Common myeloid progenitor, CD34-positive (primary cell): ENCODE results near the gene FBXO8.
A peak's percentile ranks its signal among the peaks of the same experiment; 100 is the strongest.

Experiments used
- CTCF ChIA-PET: fragments of 350-600 bp; sonication (Branson Sonifier 250); formaldehyde crosslinking; loops from one replicate; lab custom pipeline; 2021; ENCODE audit warnings: antibody characterized with exemption; lab: Charles Lee
- POLR2A ChIA-PET: fragments of 350-600 bp; sonication (Branson Sonifier 250); formaldehyde crosslinking; loops from one replicate; lab custom pipeline; 2021; ENCODE audit warnings: antibody characterized with exemption; lab: Charles Lee
- DNase-seq, 3 donors: peaks; one replicate each; pipeline versions ENCODE4 v3.0.0 to v3.0.0-alpha.2; 2013
- H3K27ac ChIP-seq, 2 experiments: 1 replicate in 1 of 2; 2 replicates in 1 of 2; pipeline ENCODE4 v1.7.0; 2013; ENCODE audit warnings: inconsistent platforms in 2 of 2, low read length in 2 of 2, mild to moderate bottlenecking in 2 of 2, low read depth in 1 of 2, moderate library complexity in 1 of 2; ENCODE audit not compliant: severe bottlenecking in 2 of 2, insufficient read depth in 1 of 2, poor library complexity in 1 of 2
- H3K27me3 ChIP-seq, 5 experiments: replicated peaks in 2 of 5; 1 replicate in 3 of 5; 2 replicates in 2 of 5; pipeline versions ENCODE4 v1.6.1 to v1.7.0; 2013; ENCODE audit warnings: low read length in 4 of 5, mild to moderate bottlenecking in 2 of 5, moderate library complexity in 2 of 5, inconsistent platforms in 1 of 5; ENCODE audit not compliant: insufficient read depth in 5 of 5, control insufficient read depth in 4 of 5
- H3K36me3 ChIP-seq, 4 experiments: 1 replicate in 2 of 4; 2 replicates in 2 of 4; pipeline versions ENCODE4 v1.6.1 to v1.7.0; 2013; ENCODE audit warnings: low read length in 3 of 4, control low read depth in 1 of 4, mild to moderate bottlenecking in 1 of 4; ENCODE audit not compliant: control insufficient read depth in 4 of 4, insufficient read depth in 4 of 4
- H3K4me1 ChIP-seq, 4 experiments: 1 replicate in 3 of 4; 2 replicates in 1 of 4; pipeline versions ENCODE4 v1.6.1 to v1.7.1; 2013; ENCODE audit warnings: low read length in 3 of 4, mild to moderate bottlenecking in 3 of 4, control low read depth in 1 of 4, inconsistent platforms in 1 of 4, moderate library complexity in 1 of 4; ENCODE audit not compliant: control insufficient read depth in 4 of 4, insufficient read depth in 4 of 4; ENCODE audit errors: control extremely low read depth in 1 of 4
- H3K4me3 ChIP-seq, 7 experiments: 1 replicate in 4 of 7; 2 replicates in 3 of 7; pipeline versions ENCODE4 v1.5.1 to v1.7.0; 2013; ENCODE audit warnings: mild to moderate bottlenecking in 7 of 7, low read length in 6 of 7, moderate library complexity in 6 of 7, inconsistent platforms in 2 of 7, low read depth in 2 of 7, control low read depth in 1 of 7; ENCODE audit not compliant: insufficient read depth in 4 of 7, control insufficient read depth in 1 of 7; ENCODE audit errors: extremely low read depth in 1 of 7
- H3K9me3 ChIP-seq, 5 experiments: 1 replicate in 4 of 5; 2 replicates in 1 of 5; pipeline versions ENCODE4 v1.6.1 to v1.7.1; 2013; ENCODE audit warnings: low read length in 4 of 5, mild to moderate bottlenecking in 2 of 5, inconsistent platforms in 1 of 5, low read depth in 1 of 5, moderate library complexity in 1 of 5; ENCODE audit not compliant: control insufficient read depth in 4 of 5, insufficient read depth in 2 of 5; ENCODE audit errors: control extremely low read depth in 1 of 5
- WGBS: methylation state at CpG from one replicate; pipeline ENCODE4 v1.1.5; 2013; ENCODE audit not compliant: insufficient coverage; 5-methylcytosine and 5-hydroxymethylcytosine counted together

FBXO8 gene

DNA sequence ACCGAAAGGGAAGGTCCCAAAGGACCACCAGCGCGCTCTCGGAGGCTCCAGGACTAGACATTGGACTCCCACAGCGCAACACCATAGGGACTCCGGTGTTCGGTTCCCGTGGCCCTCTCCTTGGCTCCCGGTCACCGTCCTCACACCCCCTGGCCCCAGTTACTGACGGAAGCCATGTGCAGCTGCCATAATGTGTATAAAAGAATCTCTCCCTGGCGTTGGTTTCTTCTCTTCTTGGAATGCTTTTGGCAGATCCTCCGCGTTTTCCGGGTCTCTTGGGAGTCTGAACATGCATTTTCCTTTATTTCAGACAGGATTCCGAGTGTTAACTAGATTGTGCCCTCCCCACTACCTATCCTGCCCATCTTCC, 69.8 kb downstream of the FBXO8 start:
- Histone ChIP-seq H3K27me3 (peaks cover 54 to 100% (median 69%) of the 10 kb centered on the region in 5 experiments), H3K27ac (no peak overlapping the region), H3K9me3 (peaks cover 0 to 7% (median 0%) of the 10 kb centered on the region in 5 experiments), H3K4me3 (no peak overlapping the region), H3K4me1 (peaks cover 0 to 28% (median 20%) of the 10 kb centered on the region in 4 experiments), H3K36me3 (no peaks in the 10 kb centered on the region)
- ChIA-PET POLR2A (no interaction called here), CTCF (no interaction called here)
- DNase-seq = no peak
- WGBS = 10% methylated on average over 16 of the region's 16 CpGs

DNA sequence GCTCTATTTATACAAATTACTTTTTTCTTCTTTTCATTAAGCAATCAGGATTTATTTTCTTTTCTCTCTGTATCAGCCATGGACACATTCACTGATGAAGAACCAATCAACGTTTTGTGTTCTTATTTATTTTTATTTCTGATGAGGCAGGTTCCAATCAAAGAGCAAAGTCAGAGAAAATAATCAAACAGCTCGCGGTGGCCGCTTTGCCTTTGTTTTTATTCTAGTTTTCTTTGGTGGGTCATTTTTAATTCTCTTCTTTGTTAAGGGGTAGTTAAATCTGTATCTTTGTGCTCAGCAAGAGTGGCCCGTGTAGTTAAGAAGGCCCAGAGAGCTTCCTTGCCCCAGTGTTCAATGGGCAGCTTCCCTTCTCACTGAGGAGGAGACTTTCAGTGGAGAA, 71.4 kb downstream of the FBXO8 start:
- Histone ChIP-seq H3K4me1 (peaks cover 0 to 14% (median 8%) of the 10 kb centered on the region in 4 experiments), H3K36me3 (no peaks in the 10 kb centered on the region), H3K9me3 (peaks cover 0 to 7% (median 0%) of the 10 kb centered on the region in 5 experiments), H3K27me3 (peaks cover 47 to 100% (median 62%) of the 10 kb centered on the region in 5 experiments), H3K4me3 (no peak overlapping the region), H3K27ac (no peak overlapping the region)
- 0% methylated on average over 1 of the region's 5 CpGs for WGBS
- no peak for DNase-seq
- ChIA-PET POLR2A (no interaction called here), CTCF (interaction anchor here (1.0 to 1.9 kb wide), 4 partner anchors 8 to 15 kb away, joined by 3 to 6 read pairs (median 5); no protein-coding TSS in a partner anchor)

DNA sequence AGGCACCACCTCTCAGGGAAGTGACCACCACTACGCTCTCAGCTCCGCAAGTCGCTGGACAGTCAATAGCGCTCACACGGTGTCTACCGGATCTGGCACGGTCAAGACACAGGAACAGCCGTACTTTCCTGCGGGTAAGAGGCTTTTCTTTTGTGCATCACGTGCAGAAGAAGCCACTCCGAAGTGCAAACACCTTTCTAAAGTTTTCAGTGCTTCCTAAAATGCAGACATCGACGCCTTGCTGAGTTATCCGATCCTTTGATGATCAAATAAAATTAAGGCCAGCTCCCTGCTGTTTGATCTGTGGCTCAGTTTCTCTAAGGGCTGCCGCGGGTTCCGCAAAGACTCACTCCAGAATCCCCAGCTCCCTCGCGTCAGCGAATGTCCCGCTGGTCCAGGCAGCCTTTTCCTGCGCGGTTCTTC, 71.8 kb downstream of the FBXO8 start:
- Histone ChIP-seq H3K36me3 (no peaks in the 10 kb centered on the region), H3K27ac (no peak overlapping the region), H3K4me3 (no peak overlapping the region), H3K27me3 (peaks cover 44 to 100% (median 61%) of the 10 kb centered on the region in 5 experiments), H3K9me3 (peaks cover 0 to 7% (median 0%) of the 10 kb centered on the region in 5 experiments), H3K4me1 (peaks cover 0 to 14% (median 5%) of the 10 kb centered on the region in 4 experiments)
- 4% methylated on average over 23 of the region's 23 CpGs for WGBS
- CTCF ChIA-PET = interaction anchor here (1.0 to 1.9 kb wide), 4 partner anchors 8 to 15 kb away, joined by 3 to 6 read pairs (median 5); no protein-coding TSS in a partner anchor
- DNase-seq = no peak
- POLR2A ChIA-PET = no interaction called here

DNA sequence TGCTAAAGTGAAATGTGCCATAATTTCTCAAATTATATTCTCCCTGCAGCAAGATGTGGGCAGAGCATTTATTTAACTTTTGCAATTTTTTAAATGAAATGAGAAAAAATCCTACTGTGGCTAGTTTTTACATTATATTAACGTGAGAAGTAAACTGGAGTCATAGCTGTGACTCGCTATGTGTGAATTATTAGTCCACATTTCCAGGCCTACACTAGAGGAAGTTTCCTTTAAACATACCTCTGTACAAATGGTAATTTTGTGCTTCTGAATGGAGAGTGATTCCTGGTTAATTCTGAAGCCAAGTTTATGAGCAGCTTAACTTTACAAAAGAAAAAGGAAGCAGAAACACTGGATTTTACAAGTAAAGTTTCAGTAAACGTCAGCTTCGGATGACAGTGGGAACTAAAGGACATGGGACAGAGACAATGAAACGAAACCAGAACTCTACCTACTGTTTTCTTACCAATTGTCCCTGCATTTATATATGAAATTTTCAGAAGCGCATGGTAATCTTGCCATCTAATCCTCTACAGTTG, 72.4 kb downstream of the FBXO8 start:
- peaks cover 0 to 14% (median 5%) of the 10 kb centered on the region in 4 experiments for H3K4me1 ChIP-seq
- peaks cover 38 to 100% (median 63%) of the 10 kb centered on the region in 5 experiments for H3K27me3 ChIP-seq
- no peak for DNase-seq
- POLR2A ChIA-PET = no interaction called here
- H3K9me3 ChIP-seq = peaks cover 0 to 7% (median 0%) of the 10 kb centered on the region in 5 experiments
- CTCF ChIA-PET = interaction anchor here (1.0 to 1.9 kb wide), 4 partner anchors 9 to 16 kb away, joined by 3 to 6 read pairs (median 5); no protein-coding TSS in a partner anchor
- H3K36me3 ChIP-seq = no peaks in the 10 kb centered on the region
- H3K4me3 ChIP-seq = no peak overlapping the region
- 38% methylated on average over 1 of the region's 6 CpGs for WGBS
- no peak overlapping the region for H3K27ac ChIP-seq

DNA sequence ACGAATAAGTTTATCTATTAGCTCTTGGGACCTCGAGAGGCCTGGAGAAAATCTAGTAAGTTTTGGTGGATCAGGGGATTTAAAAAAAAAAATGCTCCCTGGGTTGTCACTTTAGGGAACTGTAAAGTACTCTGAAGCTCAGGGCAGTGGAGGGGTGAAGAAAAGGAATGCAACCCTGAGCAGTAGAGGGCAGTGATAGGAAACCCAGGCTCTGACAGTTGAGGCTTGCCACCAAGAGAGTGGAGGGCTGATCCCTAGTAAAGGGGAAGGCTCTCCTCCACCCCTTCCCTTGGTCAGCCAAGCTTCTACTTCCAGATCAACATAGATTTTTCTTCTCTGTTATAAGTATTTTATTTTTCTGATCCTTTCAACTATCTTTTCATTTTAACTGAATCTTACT, 73.1 kb downstream of the FBXO8 start:
- no peak overlapping the region for H3K4me3 ChIP-seq
- POLR2A ChIA-PET = no interaction called here
- no peaks in the 10 kb centered on the region for H3K36me3 ChIP-seq
- CTCF ChIA-PET = interaction anchor here (0.6 to 1.8 kb wide), 2 partner anchors 9 to 95 kb away, joined by 3 to 6 read pairs; no protein-coding TSS in a partner anchor
- H3K27me3 ChIP-seq = peaks cover 32 to 97% (median 61%) of the 10 kb centered on the region in 5 experiments
- peaks cover 0 to 7% (median 0%) of the 10 kb centered on the region in 5 experiments for H3K9me3 ChIP-seq
- peaks cover 0 to 14% (median 5%) of the 10 kb centered on the region in 4 experiments for H3K4me1 ChIP-seq
- H3K27ac ChIP-seq = no peak overlapping the region
- WGBS = 14% methylated on average over 1 of the region's 2 CpGs
- DNase-seq = no peak

DNA sequence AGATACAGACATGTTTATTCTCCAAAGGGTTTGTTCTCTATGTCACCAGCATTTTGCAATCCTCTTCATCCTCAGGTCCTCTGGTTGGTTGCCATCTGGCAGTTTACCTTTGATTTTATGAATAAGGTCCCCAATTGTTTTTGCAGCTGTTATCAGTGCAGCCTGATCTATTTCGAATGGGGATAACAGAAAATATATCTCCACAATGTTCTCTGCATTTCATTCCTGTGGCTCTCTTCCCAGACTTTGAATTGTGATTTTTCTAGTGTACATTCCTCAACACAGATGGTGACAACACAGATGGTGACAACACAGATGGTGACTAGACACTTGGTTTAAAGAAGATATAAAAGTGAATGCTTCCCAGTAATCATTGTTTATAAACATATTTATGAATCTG, 74.1 kb downstream of the FBXO8 start:
- peaks cover 37 to 97% (median 65%) of the 10 kb centered on the region in 5 experiments for H3K27me3 ChIP-seq
- CTCF ChIA-PET = no interaction called here
- DNase-seq = no peak
- POLR2A ChIA-PET = no interaction called here
- peaks cover 0 to 3% (median 0%) of the 10 kb centered on the region in 5 experiments for H3K9me3 ChIP-seq
- H3K4me1 ChIP-seq = peaks cover 0 to 8% (median 2%) of the 10 kb centered on the region in 4 experiments
- 71% methylated on average over 1 of the region's 1 CpG for WGBS
- no peaks in the 10 kb centered on the region for H3K36me3 ChIP-seq
- H3K27ac ChIP-seq = no peak overlapping the region
- H3K4me3 ChIP-seq = no peak overlapping the region

DNA sequence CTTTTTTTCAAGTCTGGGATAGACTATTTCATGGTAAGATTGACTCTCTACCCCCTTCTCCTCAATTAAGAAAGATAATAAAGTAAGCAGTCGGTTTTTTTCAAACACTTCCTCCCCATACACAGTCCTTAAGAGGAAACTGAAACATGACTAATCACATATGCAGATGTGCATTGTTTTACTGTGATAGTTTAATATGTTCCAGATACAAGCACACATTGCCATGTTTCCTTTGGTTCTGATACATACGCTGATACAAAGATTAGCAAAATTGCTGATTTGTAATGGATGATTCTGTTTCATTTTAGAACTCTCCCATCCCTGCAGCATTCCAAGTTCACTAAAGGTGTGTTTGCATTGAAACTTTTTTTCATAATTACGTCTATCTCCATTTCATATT, 76.1 kb downstream of the FBXO8 start:
- DNase-seq = peak in 2 of 3 donors; percentile 54 to 67
- no CpG with 5 or more reads among the region's 3 CpGs for WGBS
- H3K36me3 ChIP-seq = no peaks in the 10 kb centered on the region
- H3K4me1 ChIP-seq = peaks cover 0 to 2% (median 0%) of the 10 kb centered on the region in 4 experiments
- ChIA-PET CTCF (no interaction called here), POLR2A (no interaction called here)
- H3K9me3 ChIP-seq = no peaks in the 10 kb centered on the region
- H3K27me3 ChIP-seq = peaks cover 28 to 92% (median 57%) of the 10 kb centered on the region in 5 experiments
- no peak overlapping the region for H3K4me3 ChIP-seq
- no peak overlapping the region for H3K27ac ChIP-seq
